ENCODE measurements around the gene KHNYN.

Gene KHNYN

DNA sequence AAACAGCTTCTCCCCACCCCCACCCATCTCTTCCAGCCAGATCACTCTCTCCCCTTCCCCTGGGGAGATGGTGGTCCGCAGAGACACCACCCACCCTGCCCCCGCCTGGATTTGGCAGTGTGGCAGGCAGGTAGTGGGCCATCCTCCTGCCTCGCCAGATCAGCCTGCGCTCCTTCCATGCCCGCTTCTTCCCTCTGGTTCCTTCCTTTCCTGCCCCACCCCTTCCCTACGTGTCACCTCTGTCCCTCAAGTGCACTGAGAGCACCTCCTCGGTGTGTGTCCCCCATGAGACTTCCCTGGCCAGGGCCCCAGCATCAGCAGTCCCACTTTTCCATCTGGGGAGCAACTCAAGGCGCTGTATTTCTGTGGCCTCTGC lies 30.3 kb upstream of the KHNYN start:
- ChIA-PET CTCF (interaction anchor here (1.1 to 1.3 kb wide), 2 partner anchors 12 to 32 kb away, joined by 4 to 8 read pairs; no protein-coding TSS in a partner anchor), POLR2A (interaction anchor here (1.0 to 2.5 kb wide), 6 partner anchors 10 to 34 kb away, joined by 3 to 10 read pairs (median 6); partner anchors contain the start of genes CBLN3 and KHNYN)
- DNase-seq (ENCODE audit: extremely low spot score) = no peak
- TF ChIP-seq LEF1 (IDR thresholded peaks at IDR 0.05; ENCODE audit: borderline replicate concordance) = no peak
- no peak for TF ChIP-seq SP1 (IDR thresholded peaks at IDR 0.05)
- no peak for TF ChIP-seq FOXM1 (IDR thresholded peaks at IDR 0.05; ENCODE audit: borderline replicate concordance)
- no peak for TF ChIP-seq ARNT (IDR thresholded peaks at IDR 0.05)
- TF ChIP-seq FOXK2 (IDR thresholded peaks at IDR 0.05) = no peak
- TF ChIP-seq FOXA1 (IDR thresholded peaks at IDR 0.05) = no peak
- no peak for TF ChIP-seq CTBP1 (IDR thresholded peaks at IDR 0.05; ENCODE audit: borderline replicate concordance)
- no peak for TF ChIP-seq NFRKB (IDR thresholded peaks at IDR 0.05)
- TF ChIP-seq TARDBP (IDR thresholded peaks at IDR 0.05) = no peak
- no peak for TF ChIP-seq SUZ12 (IDR thresholded peaks at IDR 0.05)
- TF ChIP-seq ELF4 (IDR thresholded peaks at IDR 0.05) = no peak
- no peak for TF ChIP-seq PKNOX1 (IDR thresholded peaks at IDR 0.05)
- TF ChIP-seq HDGF (IDR thresholded peaks at IDR 0.05; ENCODE audit: borderline replicate concordance) = no peak
- TF ChIP-seq L3MBTL2 (conservative IDR thresholded peaks at IDR 0.05) = no peak
- TF ChIP-seq ZNF384 (IDR thresholded peaks at IDR 0.05) = no peak
- no peak for TF ChIP-seq BHLHE40 (IDR thresholded peaks at IDR 0.05; ENCODE audit: borderline replicate concordance)

DNA sequence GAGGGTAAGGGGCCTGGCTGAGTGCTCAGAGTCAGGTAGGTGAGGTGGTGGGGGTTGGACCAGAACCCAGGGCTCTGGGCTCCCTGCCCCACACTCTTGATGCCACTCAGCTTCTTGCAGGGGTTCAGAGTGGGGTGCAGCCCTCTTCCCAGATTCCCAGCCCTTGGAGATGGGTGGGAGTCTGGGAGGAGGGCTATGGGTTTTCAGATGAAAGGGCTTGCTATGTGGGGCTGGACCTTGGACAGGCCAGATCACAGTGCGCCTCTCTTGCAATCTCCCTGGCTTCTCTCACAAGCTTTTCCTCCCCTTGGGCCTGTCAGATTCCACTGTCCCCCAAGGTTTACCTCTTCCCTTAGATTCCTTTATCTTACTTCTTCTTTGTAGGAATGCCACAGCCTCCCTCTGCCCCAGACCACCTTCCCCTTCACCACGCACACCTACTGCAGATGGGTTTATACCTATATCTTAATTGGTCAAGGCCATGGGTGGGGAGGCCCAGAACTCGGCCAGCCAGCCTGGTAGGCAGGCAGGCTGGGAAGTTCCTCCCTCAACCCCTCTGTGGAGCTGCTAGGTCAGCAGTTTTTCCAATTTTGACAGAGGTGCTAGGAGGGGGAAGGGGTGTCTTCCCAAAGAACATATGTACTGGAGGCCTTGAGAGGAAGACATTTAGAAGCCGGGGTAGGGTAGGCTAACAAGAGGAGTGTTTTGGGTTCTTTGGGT lies 29.6 kb upstream of the KHNYN start:
- TF ChIP-seq SP1 (IDR thresholded peaks at IDR 0.05) (no peak), NFRKB (IDR thresholded peaks at IDR 0.05) (no peak), SUZ12 (IDR thresholded peaks at IDR 0.05) (no peak), CTBP1 (IDR thresholded peaks at IDR 0.05; ENCODE audit: borderline replicate concordance) (no peak), PKNOX1 (IDR thresholded peaks at IDR 0.05) (no peak), BHLHE40 (IDR thresholded peaks at IDR 0.05; ENCODE audit: borderline replicate concordance) (no peak)
- no peak for DNase-seq (ENCODE audit: extremely low spot score)
- ChIA-PET POLR2A (interaction anchor here (1.5 to 2.5 kb wide), 4 partner anchors 9 to 42 kb away, joined by 5 to 10 read pairs (median 7); partner anchors contain the start of genes CBLN3, KHNYN and SDR39U1), CTCF (interaction anchor here (1.5 kb wide), 1 partner anchor 67 kb away, joined by 5 read pairs; no protein-coding TSS in a partner anchor)

DNA sequence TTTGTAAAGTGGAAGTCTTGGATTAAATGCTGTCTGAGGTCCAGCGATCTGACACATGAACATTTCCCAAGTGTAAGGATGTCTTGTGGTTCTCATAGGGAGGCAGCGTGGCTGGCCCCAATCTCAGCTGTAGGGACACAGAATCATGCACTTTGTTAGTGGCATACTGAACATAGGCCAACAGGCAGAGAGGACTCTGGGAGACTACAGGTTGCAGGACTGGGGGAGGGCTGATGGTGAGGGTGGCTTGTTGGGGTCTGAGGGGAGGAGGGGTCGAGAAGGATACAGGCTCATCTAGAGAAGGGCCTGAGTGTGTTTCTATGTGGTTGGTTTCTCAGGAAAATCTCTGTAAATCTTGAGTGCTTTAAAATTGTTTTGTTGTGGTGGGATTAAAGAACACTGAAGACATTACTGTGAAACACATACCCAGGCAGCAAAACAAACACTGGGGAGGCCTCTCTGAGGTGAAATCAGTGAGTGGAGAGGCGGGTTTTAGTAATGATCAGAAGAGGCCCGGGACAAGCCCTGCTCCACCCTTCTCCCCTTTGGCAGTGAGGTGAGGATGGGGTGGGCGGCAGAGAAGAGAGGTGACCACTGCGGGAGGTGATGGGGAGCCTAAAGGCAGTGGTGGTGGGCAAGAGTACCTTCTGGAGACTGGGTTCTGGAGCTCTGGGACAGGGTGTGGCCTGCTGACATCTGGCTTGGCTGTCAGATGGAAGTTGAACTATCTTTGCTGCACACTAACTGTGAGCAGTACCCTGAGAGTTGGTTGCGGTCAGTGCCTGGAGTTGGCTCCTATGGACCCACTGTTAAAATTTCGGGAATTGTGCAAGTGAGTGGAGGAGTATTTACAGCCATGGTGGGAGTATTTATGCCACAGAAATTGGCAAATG lies 27.7 kb upstream of the KHNYN start:
- ChIA-PET POLR2A (interaction anchor here (1.5 to 3.7 kb wide), 2 partner anchors 29 to 40 kb away, joined by 6 to 16 read pairs; partner anchors contain the start of genes KHNYN and SDR39U1), CTCF (interaction anchor here (1.5 kb wide), 1 partner anchor 68 kb away, joined by 5 read pairs; no protein-coding TSS in a partner anchor)
- no peak for TF ChIP-seq FOXA1 (IDR thresholded peaks at IDR 0.05)
- TF ChIP-seq HDGF (IDR thresholded peaks at IDR 0.05; ENCODE audit: borderline replicate concordance) = no peak
- TF ChIP-seq SP1 (IDR thresholded peaks at IDR 0.05) = no peak
- no peak for TF ChIP-seq FOXM1 (IDR thresholded peaks at IDR 0.05; ENCODE audit: borderline replicate concordance)
- TF ChIP-seq ZNF384 (IDR thresholded peaks at IDR 0.05) = no peak
- no peak for TF ChIP-seq NFRKB (IDR thresholded peaks at IDR 0.05)
- no peak for TF ChIP-seq ELF4 (IDR thresholded peaks at IDR 0.05)
- no peak for TF ChIP-seq BHLHE40 (IDR thresholded peaks at IDR 0.05; ENCODE audit: borderline replicate concordance)

DNA sequence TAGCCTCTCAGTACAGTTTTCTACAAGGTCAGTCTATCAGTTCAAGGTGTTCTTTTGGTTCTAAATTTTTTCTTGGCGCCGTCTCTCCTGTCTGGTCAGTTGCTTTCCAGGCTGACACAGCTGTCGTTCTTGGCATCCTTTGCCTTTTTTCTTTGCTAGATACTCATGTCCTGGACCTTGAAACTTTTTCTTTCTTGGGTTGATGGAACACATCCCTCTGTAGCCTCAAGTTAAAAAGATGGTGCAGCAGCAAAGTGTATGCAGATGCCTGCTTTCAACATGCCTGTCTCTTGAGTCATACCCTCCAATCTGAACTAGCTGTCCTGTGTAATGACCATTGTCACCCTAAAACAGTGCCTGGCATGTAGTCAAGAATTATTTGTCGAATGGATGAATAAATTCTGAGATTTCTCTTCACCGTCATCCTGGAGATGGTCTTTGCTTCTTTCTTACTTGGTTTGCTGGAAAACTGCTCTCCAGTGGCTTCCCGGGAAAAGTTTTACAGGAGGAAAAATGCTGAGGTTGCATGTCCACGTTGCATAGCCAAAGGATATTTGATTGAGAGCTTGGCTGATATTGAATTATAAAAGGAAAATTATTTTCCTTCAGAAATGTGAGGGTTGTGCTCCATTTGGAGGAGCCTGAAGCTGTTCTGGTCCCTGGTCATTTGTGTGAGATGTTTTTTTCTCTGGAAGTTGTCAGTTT lies 26.3 kb upstream of the KHNYN start:
- ChIA-PET CTCF (interaction anchor here (1.0 to 1.4 kb wide), 2 partner anchors 26 to 28 kb away, joined by 3 to 7 read pairs; no protein-coding TSS in a partner anchor), POLR2A (interaction anchor here (3.7 kb wide), 1 partner anchor 27 kb away, joined by 16 read pairs; the partner anchor contains the start of gene KHNYN)
- no peak for TF ChIP-seq HDGF (IDR thresholded peaks at IDR 0.05; ENCODE audit: borderline replicate concordance)
- no peak for TF ChIP-seq ELF4 (IDR thresholded peaks at IDR 0.05)
- no peak for TF ChIP-seq PKNOX1 (IDR thresholded peaks at IDR 0.05)
- no peak for TF ChIP-seq ZNF384 (IDR thresholded peaks at IDR 0.05)
- TF ChIP-seq LEF1 (IDR thresholded peaks at IDR 0.05; ENCODE audit: borderline replicate concordance) = no peak
- TF ChIP-seq NFRKB (IDR thresholded peaks at IDR 0.05) = no peak
- no peak for TF ChIP-seq TARDBP (IDR thresholded peaks at IDR 0.05)
- no peak for TF ChIP-seq FOXK2 (IDR thresholded peaks at IDR 0.05)
- no peak for TF ChIP-seq CTBP1 (IDR thresholded peaks at IDR 0.05; ENCODE audit: borderline replicate concordance)
- no peak for TF ChIP-seq SP1 (IDR thresholded peaks at IDR 0.05)
- TF ChIP-seq FOXM1 (IDR thresholded peaks at IDR 0.05; ENCODE audit: borderline replicate concordance) = no peak
- TF ChIP-seq L3MBTL2 (conservative IDR thresholded peaks at IDR 0.05) = no peak
- TF ChIP-seq ARNT (IDR thresholded peaks at IDR 0.05) = no peak
- no peak for DNase-seq (ENCODE audit: extremely low spot score)

More for the DNA sequence above, 27.7 kb upstream of the KHNYN start:
- no peak for DNase-seq (ENCODE audit: extremely low spot score)

DNA sequence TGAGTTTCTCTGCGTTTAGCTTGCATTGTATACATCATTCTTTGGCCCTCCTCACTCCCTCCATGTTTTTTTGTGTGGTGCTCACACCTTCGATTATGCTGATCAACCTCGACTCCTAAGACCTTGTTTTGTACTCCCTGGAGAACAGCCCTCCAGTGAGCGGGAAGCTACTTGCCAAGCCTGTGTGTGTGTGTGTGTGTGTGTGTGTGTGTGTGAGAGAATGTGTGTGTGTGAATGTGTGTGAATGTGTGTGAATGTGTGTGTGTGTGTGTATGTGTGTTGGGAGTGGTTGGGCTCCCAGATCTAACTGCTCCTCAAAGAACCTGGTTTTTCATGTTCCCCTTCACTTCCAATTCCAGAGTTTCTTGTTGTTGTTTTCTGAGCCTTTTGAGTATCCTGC lies 24.9 kb upstream of the KHNYN start:
- TF ChIP-seq ARNT (IDR thresholded peaks at IDR 0.05) = no peak
- no peak for TF ChIP-seq SP1 (IDR thresholded peaks at IDR 0.05)
- TF ChIP-seq NFRKB (IDR thresholded peaks at IDR 0.05) = no peak
- POLR2A ChIA-PET = interaction anchor here (1.2 to 3.7 kb wide), 2 partner anchors 26 to 162 kb away, joined by 3 to 16 read pairs; partner anchors contain the start of genes KHNYN and TINF2
- CTCF ChIA-PET = interaction anchor here (1.1 to 2.2 kb wide), 3 partner anchors 14 to 39 kb away, joined by 3 to 10 read pairs (median 7); no protein-coding TSS in a partner anchor
- DNase-seq (ENCODE audit: extremely low spot score) = no peak
